Measurements from ENCODE around the gene KRT6C. TPM values are rescaled to one million over a fixed set of nuclear protein-coding genes. Genes with fewer than 3 reads are reported as not detected.

The KRT6C gene
- total RNA-seq, 1 donor from 2014 or later = not detected

GRCh38 chr12:52432559-52433207 is 40.9 kb downstream of the KRT6C start:
- DNase-seq (ENCODE audit: low read depth, low spot score) = no peak
- Mint-ChIP-seq H3K4me3 (no peak overlapping the region), H3K27ac (ENCODE audit: unreplicated experiment) (no peak overlapping the region), H3K27me3 (ENCODE audit: low read depth) (peaks cover 30% of the 10 kb centered on the region), H3K4me1 (peaks cover 10% of the 10 kb centered on the region), H3K9me3 (peaks cover 3% of the 10 kb centered on the region), H3K36me3 (ENCODE audit: low read depth) (no peaks in the 10 kb centered on the region)
- no peak for TF ChIP-seq CTCF (conservative IDR thresholded peaks at IDR 0.05)

GRCh38 chr12:52428121-52428520 is 45.5 kb downstream of the KRT6C start:
- no peak for TF ChIP-seq CTCF (conservative IDR thresholded peaks at IDR 0.05)
- Mint-ChIP-seq H3K9me3 (no peaks in the 10 kb centered on the region), H3K36me3 (ENCODE audit: low read depth) (no peaks in the 10 kb centered on the region), H3K4me3 (no peak overlapping the region), H3K27me3 (ENCODE audit: low read depth) (peaks cover 39% of the 10 kb centered on the region), H3K4me1 (no peaks in the 10 kb centered on the region), H3K27ac (ENCODE audit: unreplicated experiment) (no peak overlapping the region)
- DNase-seq (ENCODE audit: low read depth, low spot score) = no peak

GRCh38 chr12:52427083-52427482 is 46.5 kb downstream of the KRT6C start:
- Mint-ChIP-seq H3K36me3 (ENCODE audit: low read depth) (no peaks in the 10 kb centered on the region), H3K27ac (ENCODE audit: unreplicated experiment) (no peak overlapping the region), H3K27me3 (ENCODE audit: low read depth) (peaks cover 34% of the 10 kb centered on the region), H3K4me1 (no peaks in the 10 kb centered on the region), H3K9me3 (no peaks in the 10 kb centered on the region), H3K4me3 (no peak overlapping the region)
- no peak for TF ChIP-seq CTCF (conservative IDR thresholded peaks at IDR 0.05)
- DNase-seq (ENCODE audit: low read depth, low spot score) = no peak

GRCh38 chr12:52426034-52426433 is 47.6 kb downstream of the KRT6C start:
- Mint-ChIP-seq H3K9me3 (no peaks in the 10 kb centered on the region), H3K4me3 (no peak overlapping the region), H3K4me1 (no peaks in the 10 kb centered on the region), H3K27ac (ENCODE audit: unreplicated experiment) (no peak overlapping the region), H3K36me3 (ENCODE audit: low read depth) (no peaks in the 10 kb centered on the region), H3K27me3 (ENCODE audit: low read depth) (peaks cover 30% of the 10 kb centered on the region)
- DNase-seq (ENCODE audit: low read depth, low spot score) = no peak
- no peak for TF ChIP-seq CTCF (conservative IDR thresholded peaks at IDR 0.05)

- no peaks in the 10 kb centered on the region for H3K9me3 Mint-ChIP-seq
- DNase-seq (ENCODE audit: low read depth, low spot score) = no peak
- H3K4me3 Mint-ChIP-seq = no peak overlapping the region
- H3K27ac Mint-ChIP-seq (ENCODE audit: unreplicated experiment) = no peak overlapping the region
- no peaks in the 10 kb centered on the region for H3K4me1 Mint-ChIP-seq
- H3K36me3 Mint-ChIP-seq (ENCODE audit: low read depth) = no peaks in the 10 kb centered on the region
- H3K27me3 Mint-ChIP-seq (ENCODE audit: low read depth) = peaks cover 26% of the 10 kb centered on the region
- no peak for TF ChIP-seq CTCF (conservative IDR thresholded peaks at IDR 0.05)
These were observed 48.1 kb downstream of the KRT6C start for GRCh38 chr12:52425466-52425865.

Data from neural crest cell (in vitro differentiated cells).